Measurements from ENCODE around the gene USP47. TPM values are rescaled to one million over a fixed set of nuclear protein-coding genes. Genes with fewer than 3 reads are reported as not detected.

Gene USP47
- total RNA-seq, 4 donors from 2014 or later = 61.0 to 83.3 (median 72.8) TPM

DNA sequence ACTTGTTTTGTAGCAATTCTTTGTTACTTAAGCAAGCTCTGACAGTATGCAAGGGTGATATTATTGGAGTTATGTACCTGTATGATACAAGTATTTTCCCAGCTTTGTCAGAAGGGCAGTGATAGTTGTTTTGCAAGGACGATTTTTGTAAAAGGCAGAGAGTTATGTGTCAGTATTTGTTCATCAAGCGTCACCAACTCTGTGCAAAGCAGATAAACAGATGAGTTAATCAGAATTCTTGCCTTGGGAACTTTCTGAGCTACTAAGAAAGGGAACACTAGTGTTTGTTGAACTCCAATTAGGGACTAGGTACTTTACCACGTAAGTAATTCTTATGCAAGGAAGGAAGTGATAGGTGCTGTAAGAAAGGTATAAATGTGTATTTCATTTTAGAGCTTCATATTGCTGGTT, 1.4 kb downstream of the USP47 start:
- ATAC-seq (ENCODE audit: low FRiP score) (peak; percentile 45), DNase-seq (ENCODE audit: low spot score) (no peak)
- TF ChIP-seq, protein P1, sequence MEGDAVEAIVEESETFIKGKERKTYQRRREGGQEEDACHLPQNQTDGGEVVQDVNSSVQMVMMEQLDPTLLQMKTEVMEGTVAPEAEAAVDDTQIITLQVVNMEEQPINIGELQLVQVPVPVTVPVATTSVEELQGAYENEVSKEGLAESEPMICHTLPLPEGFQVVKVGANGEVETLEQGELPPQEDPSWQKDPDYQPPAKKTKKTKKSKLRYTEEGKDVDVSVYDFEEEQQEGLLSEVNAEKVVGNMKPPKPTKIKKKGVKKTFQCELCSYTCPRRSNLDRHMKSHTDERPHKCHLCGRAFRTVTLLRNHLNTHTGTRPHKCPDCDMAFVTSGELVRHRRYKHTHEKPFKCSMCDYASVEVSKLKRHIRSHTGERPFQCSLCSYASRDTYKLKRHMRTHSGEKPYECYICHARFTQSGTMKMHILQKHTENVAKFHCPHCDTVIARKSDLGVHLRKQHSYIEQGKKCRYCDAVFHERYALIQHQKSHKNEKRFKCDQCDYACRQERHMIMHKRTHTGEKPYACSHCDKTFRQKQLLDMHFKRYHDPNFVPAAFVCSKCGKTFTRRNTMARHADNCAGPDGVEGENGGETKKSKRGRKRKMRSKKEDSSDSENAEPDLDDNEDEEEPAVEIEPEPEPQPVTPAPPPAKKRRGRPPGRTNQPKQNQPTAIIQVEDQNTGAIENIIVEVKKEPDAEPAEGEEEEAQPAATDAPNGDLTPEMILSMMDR (IDR thresholded peaks at IDR 0.05) = no peak

DNA sequence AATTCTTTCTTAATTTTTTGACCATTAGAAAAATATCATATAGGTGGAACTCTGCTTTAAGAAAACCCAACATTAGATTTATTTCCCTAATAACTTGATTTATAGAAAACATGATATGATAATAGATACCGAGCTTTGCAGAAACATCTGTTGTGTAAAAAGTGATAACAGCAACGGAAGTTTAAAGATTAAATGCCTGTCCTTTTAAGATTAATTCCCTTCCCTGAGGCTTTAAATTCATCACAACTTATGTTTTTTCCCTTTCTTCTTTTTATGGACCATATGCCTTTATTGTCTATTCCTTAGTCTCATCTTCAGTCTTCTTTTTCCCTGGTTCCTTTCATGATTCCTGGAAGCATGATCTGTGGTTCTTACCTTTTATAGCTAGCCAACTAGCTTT, 1.9 kb downstream of the USP47 start:
- DNase-seq (ENCODE audit: low spot score) (no peak), ATAC-seq (ENCODE audit: low FRiP score) (no peak)
- TF ChIP-seq, protein P1 (IDR thresholded peaks at IDR 0.05) = no peak

DNA sequence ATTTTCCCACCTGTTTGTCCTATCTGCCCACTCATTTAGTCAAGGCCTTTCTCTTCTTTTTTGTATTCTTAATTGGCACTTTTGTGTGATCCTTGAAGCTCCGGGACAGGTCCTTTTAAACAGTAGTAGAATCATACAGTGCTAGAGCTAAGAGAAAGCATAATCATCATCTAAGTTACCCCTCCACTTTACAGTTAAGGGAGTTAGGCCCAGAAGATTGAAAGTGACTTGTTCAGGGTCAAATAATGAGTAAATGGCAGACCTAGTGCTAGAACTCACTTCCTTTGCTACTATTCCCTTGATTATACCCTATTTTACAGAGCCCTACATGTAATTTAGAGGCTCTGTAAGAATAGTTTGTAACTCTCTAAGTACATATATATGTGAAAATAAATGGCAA, 2.5 kb downstream of the USP47 start:
- TF ChIP-seq, protein P1 (IDR thresholded peaks at IDR 0.05) = no peak
- ATAC-seq (ENCODE audit: low FRiP score) (no peak), DNase-seq (ENCODE audit: low spot score) (no peak)

DNA sequence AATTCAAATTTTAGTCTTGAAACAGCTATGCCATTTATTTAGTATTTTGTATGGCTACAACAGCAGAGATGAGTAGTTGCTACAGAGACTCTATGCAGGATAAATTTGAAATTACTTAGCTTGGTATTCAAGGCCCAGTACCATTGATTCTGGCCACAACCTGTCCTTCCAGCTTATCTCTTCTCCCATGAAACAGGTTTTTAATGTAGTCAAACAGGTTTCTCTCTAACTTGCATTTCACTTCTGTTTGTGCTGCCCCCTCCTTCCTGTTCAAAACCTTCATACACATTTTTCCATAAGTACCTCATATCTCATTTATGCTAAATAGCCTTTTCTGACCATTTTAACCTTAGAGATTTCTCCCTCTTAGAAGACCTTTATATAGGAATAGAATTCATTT, 3.3 kb downstream of the USP47 start:
- ATAC-seq (ENCODE audit: low FRiP score) (no peak), DNase-seq (ENCODE audit: low spot score) (no peak)
- TF ChIP-seq, protein P1 (IDR thresholded peaks at IDR 0.05) = no peak

DNA sequence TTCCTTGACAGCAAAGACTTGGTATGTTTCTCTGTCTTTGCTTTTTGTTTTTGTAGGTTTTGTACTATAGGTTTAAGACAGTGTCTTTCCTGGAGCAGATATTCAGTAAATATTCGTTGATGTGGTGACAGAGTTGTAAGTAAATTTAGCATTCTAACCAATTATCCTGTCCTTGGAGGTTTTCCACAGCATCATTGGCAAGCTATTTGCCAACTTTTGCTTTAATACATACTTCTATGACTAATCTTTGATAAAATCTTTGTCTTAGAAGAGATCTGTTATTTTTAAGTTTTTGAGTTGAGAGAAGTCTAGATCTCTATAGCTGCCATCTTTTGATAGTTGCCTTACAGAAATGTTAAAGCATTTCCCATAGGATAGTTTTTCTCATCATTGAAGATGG, 3.8 kb downstream of the USP47 start:
- ATAC-seq (ENCODE audit: low FRiP score) (no peak), DNase-seq (ENCODE audit: low spot score) (no peak)
- TF ChIP-seq, protein P1 (IDR thresholded peaks at IDR 0.05) = no peak

DNA sequence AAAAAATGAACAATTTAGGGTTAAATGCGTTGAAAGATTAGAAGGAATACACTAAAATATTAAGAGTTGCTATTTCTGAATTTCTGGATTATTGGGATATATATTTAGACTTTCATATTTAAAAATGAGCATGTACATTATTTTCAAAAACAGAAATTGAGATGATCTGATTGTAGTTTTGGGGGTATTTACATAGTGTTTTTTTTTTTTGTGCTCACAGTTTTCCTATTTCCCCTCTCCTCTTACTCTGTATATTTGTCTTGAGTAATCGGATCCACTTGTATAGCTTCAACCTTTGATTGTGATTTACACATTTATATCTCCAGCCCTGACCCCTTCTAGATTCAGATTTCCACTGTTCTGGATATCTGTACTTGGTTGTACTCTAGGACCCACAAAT, 5.3 kb downstream of the USP47 start:
- TF ChIP-seq, protein P1 (IDR thresholded peaks at IDR 0.05) = no peak
- no peak for ATAC-seq (ENCODE audit: low FRiP score)

DNA sequence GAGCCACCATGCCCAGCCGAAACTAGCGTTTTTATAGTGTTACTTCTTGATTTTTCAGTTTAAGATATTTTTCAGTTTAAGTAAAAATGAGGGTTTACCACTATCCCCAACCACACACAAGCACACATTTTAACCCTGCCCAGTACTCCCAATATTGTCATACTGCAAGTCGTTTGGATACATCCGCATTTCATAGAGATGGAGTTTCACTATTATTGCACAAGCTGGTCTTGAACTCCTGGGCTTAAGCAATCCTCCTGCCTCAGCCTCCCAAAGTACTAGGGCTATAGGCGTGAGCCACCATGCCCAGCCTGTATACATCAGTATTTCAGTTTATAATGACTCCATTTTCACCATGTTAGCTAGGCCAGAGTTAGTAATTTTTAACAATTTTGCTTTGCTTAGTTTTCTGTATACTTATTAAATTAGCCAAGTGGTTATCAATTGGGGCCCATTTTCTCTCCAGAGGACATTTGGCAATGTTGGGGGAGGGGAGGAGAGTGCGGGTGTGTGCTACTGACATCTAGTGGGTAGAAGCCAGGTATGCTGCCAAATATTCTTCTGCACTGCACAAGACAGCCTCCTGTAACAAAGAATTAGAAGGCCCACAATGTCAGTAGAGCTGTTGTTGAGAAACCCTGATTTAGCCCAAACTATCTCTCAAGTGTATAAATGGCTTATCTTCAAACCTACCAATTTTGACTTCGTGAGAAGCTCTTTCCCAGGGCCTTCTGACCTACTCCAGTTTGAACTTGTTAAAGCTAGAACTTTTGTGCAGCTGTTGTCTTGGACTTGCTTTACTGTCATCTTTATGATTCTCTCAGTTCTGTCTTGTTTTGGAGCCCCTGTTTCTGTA, 7.3 kb downstream of the USP47 start:
- DNase-seq (ENCODE audit: low spot score) (no peak), ATAC-seq (ENCODE audit: low FRiP score) (peak; percentile 54)
- TF ChIP-seq, protein P1 (IDR thresholded peaks at IDR 0.05) = no peak

More for the DNA sequence above, 5.3 kb downstream of the USP47 start:
- no peak for DNase-seq (ENCODE audit: low spot score)

All from omental fat pad (tissue), 4 donors.